Calu3 (cell line): Measurements from ENCODE around the gene SCART1. TPM values are rescaled to one million over a fixed set of nuclear protein-coding genes. Genes with fewer than 3 reads are reported as not detected.

ENCODE experiments used
- BruUV-seq: library from RNA; stranded (reverse); fragments of 400-500 nt; replicated peaks from 2 replicates; lab custom pipeline; 2021; lab: Mats Ljungman, UMichigan
- CTCF ChIA-PET: fragments of 300-600 bp; sonication (Branson Sonifier 250); formaldehyde crosslinking; loops from one replicate; lab custom pipeline; 2022; ENCODE audit warnings: antibody characterized with exemption; lab: Charles Lee
- DNase-seq: peaks from one replicate; pipeline ENCODE4 v3.0.0; 2022
- H3K27ac Mint-ChIP-seq: one replicate; pipeline ENCODE4 v1.8.0; 2022; ENCODE audit warnings: mixed read lengths; ENCODE audit not compliant: unreplicated experiment
- H3K27me3 Mint-ChIP-seq: one replicate; pipeline ENCODE4 v1.8.0; 2022; ENCODE audit warnings: mixed read lengths; ENCODE audit not compliant: unreplicated experiment
- H3K36me3 Mint-ChIP-seq: one replicate; pipeline ENCODE4 v1.8.0; 2022; ENCODE audit warnings: mild to moderate bottlenecking, moderate library complexity, mixed read lengths; ENCODE audit not compliant: insufficient read depth, unreplicated experiment
- H3K4me1 Mint-ChIP-seq: one replicate; pipeline ENCODE4 v1.8.0; 2022; ENCODE audit warnings: mild to moderate bottlenecking, low read depth, mixed read lengths; ENCODE audit not compliant: unreplicated experiment
- H3K4me3 Mint-ChIP-seq: one replicate; pipeline ENCODE4 v1.8.0; 2022; ENCODE audit warnings: mild to moderate bottlenecking, low read depth, moderate library complexity, mixed read lengths; ENCODE audit not compliant: unreplicated experiment
- H3K9me3 Mint-ChIP-seq: one replicate; pipeline ENCODE4 v1.8.0; 2022; ENCODE audit warnings: low read depth, mixed read lengths; ENCODE audit not compliant: unreplicated experiment
- intact Hi-C: fragments of 100-400 bp; cut with micrococcal nuclease; formaldehyde crosslinking; loops from one replicate; pipeline ENCODE4 v1.10.0; 2022; ENCODE audit not compliant: unreplicated experiment
- total RNA-seq: library from RNA; stranded (reverse); gene quantifications from 2 replicates; pipeline ENCODE4 v1.2.3, GENCODE V29; 2022
- TF ChIP-seq, protein P1 (sequence below): fragments of 200-600 bp; IDR thresholded peaks from one replicate; pipeline ENCODE4 v1.8.0; 2022; ENCODE audit warnings: antibody characterized with exemption; ENCODE audit not compliant: unreplicated experiment

SCART1 gene
- total RNA-seq, 1 experiment from 2014 or later, result 1.8 TPM

DNA sequence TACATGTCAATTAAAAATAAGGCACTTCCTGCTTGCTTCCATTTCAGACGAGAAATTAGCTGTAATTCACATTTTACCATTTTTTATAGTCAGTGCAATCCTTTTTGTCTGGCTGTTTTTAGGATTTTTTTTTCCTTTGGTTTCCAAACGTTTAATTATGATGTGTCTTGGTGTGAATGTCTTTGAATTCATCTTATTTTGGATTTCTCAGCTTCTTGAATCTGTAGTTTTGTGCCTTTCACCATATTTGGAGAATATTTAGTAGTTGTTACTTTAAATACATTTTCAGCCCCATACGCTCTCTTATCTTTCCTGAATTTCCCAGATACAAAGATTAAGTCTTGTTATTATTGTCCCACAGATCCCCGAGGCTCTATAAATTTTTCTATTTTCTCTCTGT is 2.4 kb upstream of the SCART1 start:
- no peak for DNase-seq
- H3K27ac Mint-ChIP-seq, result no peak overlapping the region
- no peak overlapping the region for H3K4me3 Mint-ChIP-seq
- no peaks in the 10 kb centered on the region for H3K4me1 Mint-ChIP-seq
- H3K27me3 Mint-ChIP-seq, result no peaks in the 10 kb centered on the region
- peaks cover 15% of the 10 kb centered on the region for H3K36me3 Mint-ChIP-seq
- H3K9me3 Mint-ChIP-seq, result peaks cover 12% of the 10 kb centered on the region
- no TSS peak for BruUV-seq
- TF ChIP-seq, protein P1, sequence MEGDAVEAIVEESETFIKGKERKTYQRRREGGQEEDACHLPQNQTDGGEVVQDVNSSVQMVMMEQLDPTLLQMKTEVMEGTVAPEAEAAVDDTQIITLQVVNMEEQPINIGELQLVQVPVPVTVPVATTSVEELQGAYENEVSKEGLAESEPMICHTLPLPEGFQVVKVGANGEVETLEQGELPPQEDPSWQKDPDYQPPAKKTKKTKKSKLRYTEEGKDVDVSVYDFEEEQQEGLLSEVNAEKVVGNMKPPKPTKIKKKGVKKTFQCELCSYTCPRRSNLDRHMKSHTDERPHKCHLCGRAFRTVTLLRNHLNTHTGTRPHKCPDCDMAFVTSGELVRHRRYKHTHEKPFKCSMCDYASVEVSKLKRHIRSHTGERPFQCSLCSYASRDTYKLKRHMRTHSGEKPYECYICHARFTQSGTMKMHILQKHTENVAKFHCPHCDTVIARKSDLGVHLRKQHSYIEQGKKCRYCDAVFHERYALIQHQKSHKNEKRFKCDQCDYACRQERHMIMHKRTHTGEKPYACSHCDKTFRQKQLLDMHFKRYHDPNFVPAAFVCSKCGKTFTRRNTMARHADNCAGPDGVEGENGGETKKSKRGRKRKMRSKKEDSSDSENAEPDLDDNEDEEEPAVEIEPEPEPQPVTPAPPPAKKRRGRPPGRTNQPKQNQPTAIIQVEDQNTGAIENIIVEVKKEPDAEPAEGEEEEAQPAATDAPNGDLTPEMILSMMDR, result no peak
- CTCF ChIA-PET, result no interaction called here
- intact Hi-C loops, result no loop called here

DNA sequence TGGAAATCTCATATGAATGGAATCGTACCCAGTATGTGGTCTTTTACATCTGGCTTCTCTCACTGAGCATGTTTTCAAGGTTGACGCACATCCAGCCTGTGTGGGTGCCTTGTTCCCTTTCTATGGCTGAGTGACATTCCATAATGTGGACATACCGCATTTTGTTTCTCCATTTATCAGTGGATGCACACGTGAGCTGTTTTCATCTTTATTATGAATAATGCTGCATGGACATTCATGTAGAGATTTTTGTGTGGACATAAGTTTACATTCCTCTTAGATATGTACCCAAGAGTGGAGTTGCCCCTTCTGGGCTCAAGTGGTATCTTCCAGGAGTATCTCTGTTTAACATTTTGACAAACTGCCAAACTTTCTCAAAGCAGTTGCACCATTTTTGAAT is 1.3 kb upstream of the SCART1 start:
- intact Hi-C loops, result no loop called here
- H3K4me3 Mint-ChIP-seq, result no peak overlapping the region
- TF ChIP-seq, protein P1, result no peak
- CTCF ChIA-PET, result no interaction called here
- peaks cover 6% of the 10 kb centered on the region for H3K9me3 Mint-ChIP-seq
- no peaks in the 10 kb centered on the region for H3K4me1 Mint-ChIP-seq
- no TSS peak for BruUV-seq
- peaks cover 9% of the 10 kb centered on the region for H3K36me3 Mint-ChIP-seq
- no peak for DNase-seq
- H3K27ac Mint-ChIP-seq, result no peak overlapping the region
- H3K27me3 Mint-ChIP-seq, result no peaks in the 10 kb centered on the region

DNA sequence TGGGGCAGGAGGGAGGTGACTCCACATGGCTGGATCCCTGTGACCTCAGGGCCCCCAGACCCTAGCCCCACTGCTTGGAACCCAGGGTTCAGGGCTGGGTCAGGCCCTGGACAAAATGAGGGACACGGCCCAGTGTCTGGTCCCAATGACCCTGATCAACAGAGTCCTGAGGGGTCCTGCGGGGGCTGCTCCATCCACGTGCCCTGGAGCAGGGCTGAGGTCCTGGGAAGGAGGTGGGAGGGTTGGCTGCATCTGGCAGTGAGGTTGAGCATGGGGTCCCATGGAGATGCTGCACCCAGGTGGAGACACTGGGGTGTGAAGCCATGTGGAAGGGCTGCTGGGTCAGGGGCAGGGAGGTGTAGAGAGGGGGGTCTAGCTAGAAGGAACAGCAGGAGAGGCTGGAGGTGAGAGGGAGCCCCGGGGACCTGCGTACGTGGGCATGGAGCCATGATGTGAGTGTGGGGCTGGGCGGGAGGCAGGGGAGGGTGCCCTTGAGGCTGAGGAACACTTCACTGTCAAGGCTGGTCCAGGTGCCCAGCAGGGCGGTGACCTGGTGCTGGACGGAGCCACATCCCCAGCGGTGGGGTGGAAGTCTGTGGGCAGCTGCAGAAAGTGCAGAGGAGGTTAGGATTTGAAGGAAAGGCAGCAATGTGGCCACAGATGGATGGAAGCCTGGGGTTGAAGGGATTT is 604 bp downstream of the SCART1 start:
- H3K4me1 Mint-ChIP-seq, result no peaks in the 10 kb centered on the region
- BruUV-seq, result no TSS peak
- CTCF ChIA-PET, result no interaction called here
- TF ChIP-seq, protein P1, result no peak
- DNase-seq, result no peak
- no peak overlapping the region for H3K27ac Mint-ChIP-seq
- intact Hi-C loops, result no loop called here
- no peak overlapping the region for H3K4me3 Mint-ChIP-seq
- peaks cover 3% of the 10 kb centered on the region for H3K9me3 Mint-ChIP-seq
- H3K27me3 Mint-ChIP-seq, result no peaks in the 10 kb centered on the region
- H3K36me3 Mint-ChIP-seq, result peaks cover 9% of the 10 kb centered on the region

DNA sequence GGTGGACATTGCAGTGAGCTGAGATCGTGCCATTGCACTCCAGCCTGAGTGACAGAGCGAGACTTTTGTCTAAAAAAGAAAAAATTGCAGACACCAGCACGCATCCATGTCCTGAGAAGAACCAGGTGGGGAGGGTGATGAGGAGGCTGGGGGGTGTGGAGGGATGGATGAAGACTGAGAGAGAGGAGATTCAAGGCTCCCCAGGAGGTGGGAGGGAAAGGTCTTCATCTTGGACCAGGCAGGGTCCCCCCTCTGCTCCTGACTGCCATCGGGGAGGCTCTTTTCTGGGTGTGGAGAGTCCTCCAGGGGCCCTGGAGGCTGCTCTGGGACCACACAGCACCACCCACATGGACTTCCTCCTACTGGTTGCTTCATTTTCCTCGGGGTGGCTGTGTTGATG is 1.5 kb downstream of the SCART1 start:
- no peak for DNase-seq
- H3K36me3 Mint-ChIP-seq, result peaks cover 9% of the 10 kb centered on the region
- no peaks in the 10 kb centered on the region for H3K4me1 Mint-ChIP-seq
- intact Hi-C loops, result no loop called here
- CTCF ChIA-PET, result no interaction called here
- no peak overlapping the region for H3K4me3 Mint-ChIP-seq
- H3K9me3 Mint-ChIP-seq, result peaks cover 2% of the 10 kb centered on the region
- no peak overlapping the region for H3K27ac Mint-ChIP-seq
- BruUV-seq, result no TSS peak
- TF ChIP-seq, protein P1, result no peak
- H3K27me3 Mint-ChIP-seq, result no peaks in the 10 kb centered on the region
